ENCODE results near the gene CEPT1. TPM values are rescaled to one million over a fixed set of nuclear protein-coding genes. Genes with fewer than 3 reads are reported as not detected.

Gene CEPT1
- total and polyA plus RNA-seq, 2 of the 8 experiments (the other 6 are each of a cell fraction or from before 2014, with no cell fraction given): 18.5 to 28.6 TPM

DNA sequence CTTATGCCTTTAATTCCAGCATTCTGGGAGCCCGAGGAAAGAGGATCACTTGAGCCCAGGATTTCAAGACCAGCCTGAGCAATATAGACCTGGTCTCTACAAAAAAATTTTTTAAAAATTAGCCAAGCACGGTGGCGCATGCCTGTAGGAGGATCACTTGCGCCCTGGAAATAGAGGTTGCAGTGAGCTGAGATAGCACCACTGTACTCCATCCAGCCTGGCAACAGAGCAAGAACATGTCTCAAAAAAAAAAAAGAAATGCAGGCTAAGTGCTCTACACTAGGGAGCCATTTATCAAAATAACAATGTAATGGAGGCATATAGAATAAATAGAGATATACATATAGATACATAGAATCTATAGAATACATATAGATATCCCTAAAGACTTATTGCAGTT is 23.3 kb downstream of the CEPT1 start:
- H2AFZ ChIP-seq (ENCODE audit: low read length): no peak overlapping the region
- H3K9me3 ChIP-seq (ENCODE audit: insufficient read depth in 2 of 2, low read depth in 1 of 2, low read length in 1 of 2): no peaks in the 10 kb centered on the region
- no peak overlapping the region for H3K9ac ChIP-seq (replicated peaks in 1 of 4; ENCODE audit: extremely low read depth in 1 of 4, low read depth in 3 of 4, low read length in 3 of 4)
- H3K23ac ChIP-seq (ENCODE audit: insufficient read length): no peak overlapping the region
- no peak overlapping the region for H2BK20ac ChIP-seq (ENCODE audit: low read length)
- H3K27ac ChIP-seq (ENCODE audit: low read depth, low read length): no peak overlapping the region
- H3K27me3 ChIP-seq (replicated peaks in 1 of 4; ENCODE audit: control insufficient read depth in 3 of 4, extremely low read depth in 1 of 4, insufficient read depth in 3 of 4, low read length in 3 of 4): no peaks in the 10 kb centered on the region
- H3K23me2 ChIP-seq (ENCODE audit: low read depth, low read length): no peaks in the 10 kb centered on the region
- no peak overlapping the region for H3K4ac ChIP-seq (replicated peaks; ENCODE audit: insufficient read length, low read depth, low read length)
- H2BK5ac ChIP-seq (ENCODE audit: low read depth, low read length): no peak overlapping the region
- DNase-seq (ENCODE audit: low read depth in 1 of 2, low spot score in 2 of 2) (no peak), FAIRE-seq (no peak)
- no peak overlapping the region for H3K56ac ChIP-seq (replicated peaks; ENCODE audit: insufficient read length, low read depth, low read length)
- H3K18ac ChIP-seq (ENCODE audit: extremely low read depth, low read length): no peak overlapping the region
- no peak overlapping the region for H3K14ac ChIP-seq (ENCODE audit: insufficient read length)
- H3K4me3 ChIP-seq (ENCODE audit: extremely low read depth in 1 of 4, insufficient read depth in 2 of 4, low read depth in 3 of 4, low read length in 4 of 4): no peak overlapping the region
- H2BK120ac ChIP-seq (replicated peaks; ENCODE audit: low read depth, low read length): no peak overlapping the region
- no peak overlapping the region for H3K4me2 ChIP-seq (ENCODE audit: insufficient read depth in 1 of 2, low read depth in 2 of 2, low read length in 2 of 2)
- H4K8ac ChIP-seq (ENCODE audit: extremely low read depth, insufficient read depth, low read length): no peak overlapping the region
- H2BK15ac ChIP-seq (ENCODE audit: low read length): no peak overlapping the region
- TF ChIP-seq KDM4A (IDR thresholded peaks at IDR 0.05; ENCODE audit: low read depth, low read length, severe bottlenecking): no peak
- no peak for TF ChIP-seq SIN3A (conservative IDR thresholded peaks at IDR 0.05 in 1 of 2, IDR thresholded peaks at IDR 0.05 in 1 of 2; ENCODE audit: low read depth in 1 of 2, low read length in 2 of 2)
- no peak for TF ChIP-seq SIX5 (IDR thresholded peaks at IDR 0.05; ENCODE audit: low read depth, low read length)
- no peak for TF ChIP-seq TEAD4 (IDR thresholded peaks at IDR 0.05; ENCODE audit: low read depth, low read length)
- TF ChIP-seq, protein P1, sequence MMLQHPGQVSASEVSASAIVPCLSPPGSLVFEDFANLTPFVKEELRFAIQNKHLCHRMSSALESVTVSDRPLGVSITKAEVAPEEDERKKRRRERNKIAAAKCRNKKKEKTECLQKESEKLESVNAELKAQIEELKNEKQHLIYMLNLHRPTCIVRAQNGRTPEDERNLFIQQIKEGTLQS (IDR thresholded peaks at IDR 0.05; ENCODE audit: insufficient read depth, low read depth, low read length): no peak
- no peak overlapping the region for H4K91ac ChIP-seq (replicated peaks; ENCODE audit: insufficient read length, low read length)
- ChIA-PET POLR2A (ENCODE audit: partially characterized antibody) (no interaction called here), CTCF (ENCODE audit: partially characterized antibody) (interaction anchor here (1.2 kb wide), 1 partner anchor 237 kb away, joined by 4 read pairs; no protein-coding TSS in a partner anchor)
- H3K4me1 ChIP-seq (replicated peaks in 1 of 4; ENCODE audit: control insufficient read depth in 3 of 4, insufficient read depth in 4 of 4, low read length in 3 of 4): no peaks in the 10 kb centered on the region
- H2BK12ac ChIP-seq (ENCODE audit: low read depth, low read length): no peak overlapping the region
- H3K79me2 ChIP-seq (ENCODE audit: control insufficient read depth in 1 of 2, insufficient read depth in 2 of 2, low read length in 2 of 2): peaks cover 0 to 3% of the 10 kb centered on the region in 2 experiments; a peak in 1 of 4 replicates
- H4K5ac ChIP-seq (ENCODE audit: insufficient read length, low read depth, low read length): no peak overlapping the region
- no peaks in the 10 kb centered on the region for H3K79me1 ChIP-seq (ENCODE audit: low read depth, low read length)
- 87% methylated on average over 4 of the region's 4 CpGs; no CpG with 5 or more reads in 1 of the 2 experiments for WGBS, 2 experiments (ENCODE audit: extremely low coverage in 1 of 2, insufficient coverage in 1 of 2, insufficient read length in 1 of 2, insufficient replicate concordance in 2 of 2, low coverage in 1 of 2, low lambda C conversion rate in 2 of 2, missing lambda C conversion rate in 1 of 2)
- H4K20me1 ChIP-seq (replicated peaks in 1 of 2; ENCODE audit: control insufficient read depth in 1 of 2, insufficient read depth in 2 of 2, low read length in 2 of 2): peaks cover 0 to 1% of the 10 kb centered on the region in 2 experiments
- no peak overlapping the region for H2AK5ac ChIP-seq (ENCODE audit: low read depth, low read length)
- peaks cover 0 to 20% (median 5%) of the 10 kb centered on the region in 4 experiments; a peak in 3 of 8 replicates for H3K36me3 ChIP-seq (ENCODE audit: control insufficient read depth in 2 of 4, insufficient read depth in 4 of 4, low read length in 3 of 4)
